HCT116 (cell line): ENCODE measurements around the gene MFAP1. TPM values are rescaled to one million over a fixed set of nuclear protein-coding genes. Genes with fewer than 3 reads are reported as not detected.

Source experiments
- ATAC-seq: fragments of 200-7000 bp; cut with Tn5 transposase; 2 replicates; pipeline ENCODE4 v1.9.1; 2020; ENCODE audit warnings: mild to moderate bottlenecking, moderate library complexity
- BruUV-seq: library from RNA; stranded (reverse); fragments of 400-500 nt; replicated peaks from 2 replicates; lab custom pipeline; 2021; lab: Mats Ljungman, UMichigan
- CTCF ChIA-PET: fragments of 300-600 bp; sonication (Branson Sonifier 250); formaldehyde crosslinking; loops from one replicate; lab custom pipeline; 2021; ENCODE audit warnings: antibody characterized with exemption; lab: Charles Lee
- POLR2A ChIA-PET: fragments of 300-600, 350-600 bp; sonication (Branson Sonifier 250); formaldehyde crosslinking; loops from one replicate; lab custom pipeline; 2021; ENCODE audit warnings: antibody characterized with exemption; lab: Charles Lee
- RAD21 ChIA-PET, 2 experiments: fragments of 300-600 bp; sonication (Branson Sonifier 250); formaldehyde crosslinking; loops; one replicate each; lab custom pipeline; 2023; ENCODE audit warnings: low total read pairs in 2 of 2; ENCODE audit not compliant: uncharacterized antibody in 2 of 2, unreplicated experiment in 2 of 2, low non-redundant PET in 1 of 2; lab: Charles Lee
- DNase-seq: peaks from one replicate; pipeline ENCODE4 v3.0.0-alpha.2; 2010; ENCODE audit warnings: low read depth, low spot score
- H2AFZ ChIP-seq: fragments of 200-600 bp; shearing (Covaris generic), sonication (generic); 2 replicates; pipeline ENCODE4 v1.6.1; 2017; ENCODE audit warnings: low read depth, mixed run types, mixed read lengths, antibody characterized with exemption, low read length; ENCODE audit not compliant: poor library complexity, severe bottlenecking
- H3K27ac ChIP-seq: 2 replicates; pipeline ENCODE4 v1.5.1; 2012; ENCODE audit warnings: low read depth, low read length
- H3K27me3 ChIP-seq: fragments of 200-600 bp; sonication (generic); 2 replicates; pipeline ENCODE4 v1.6.1; 2016; ENCODE audit warnings: mixed run types, low read length, mixed read lengths; ENCODE audit not compliant: insufficient read depth
- H3K36me3 ChIP-seq, 2 experiments: fragments of 200-500 bp in 1 of 2; fragments of 200-600 bp in 1 of 2; sonication (Bioruptor generic) in 1 of 2; sonication (generic) in 1 of 2; 2 replicates each; pipeline versions ENCODE4 v1.5.1 to v1.6.1; 2014 to 2016; ENCODE audit warnings: low read length in 2 of 2, inconsistent platforms in 1 of 2, mixed read lengths in 1 of 2, mixed run types in 1 of 2; ENCODE audit not compliant: insufficient read depth in 2 of 2, control insufficient read depth in 1 of 2
- H3K4me1 ChIP-seq, 2 experiments: fragments of 200-600 bp in 1 of 2; sonication (generic) in 1 of 2; 2 replicates each; pipeline versions ENCODE4 v1.5.1 to v1.6.1; 2012 to 2017; ENCODE audit warnings: low read length in 2 of 2, inconsistent platforms in 1 of 2, mild to moderate bottlenecking in 1 of 2, mixed read lengths in 1 of 2, mixed run types in 1 of 2, moderate library complexity in 1 of 2; ENCODE audit not compliant: insufficient read depth in 2 of 2, control insufficient read depth in 1 of 2
- H3K4me2 ChIP-seq: fragments of 200-600 bp; sonication (generic); 2 replicates; pipeline ENCODE4 v1.6.1; 2017; ENCODE audit warnings: mixed run types, low read length, mixed read lengths
- H3K4me3 ChIP-seq, 2 experiments: fragments of 200-600 bp in 1 of 2; sonication (generic) in 1 of 2; replicated peaks in 1 of 2; 2 replicates each; pipeline ENCODE4 v1.5.1; 2011 to 2016; ENCODE audit warnings: low read length in 2 of 2, control low read depth in 1 of 2, low read depth in 1 of 2, mild to moderate bottlenecking in 1 of 2, mixed read lengths in 1 of 2, mixed run types in 1 of 2
- H3K79me2 ChIP-seq: fragments of 200-600 bp; sonication (generic); 2 replicates; pipeline ENCODE4 v1.6.1; 2017; ENCODE audit warnings: mild to moderate bottlenecking, mixed run types, low read length, moderate library complexity, mixed read lengths; ENCODE audit not compliant: insufficient read depth
- H3K9ac ChIP-seq: fragments of 200-600 bp; sonication (generic); 2 replicates; pipeline ENCODE4 v1.6.1; 2016; ENCODE audit warnings: low read length, mixed read lengths
- H3K9me2 ChIP-seq: fragments of 200-600 bp; sonication (generic), shearing (Covaris generic); 2 replicates; pipeline ENCODE4 v1.6.1; 2017; ENCODE audit warnings: mixed run types, mild to moderate bottlenecking, moderate library complexity; ENCODE audit not compliant: insufficient read depth
- H3K9me3 ChIP-seq, 2 experiments: fragments of 200-500 bp in 1 of 2; fragments of 200-600 bp in 1 of 2; sonication (Bioruptor generic) in 1 of 2; sonication (generic) in 1 of 2; 2 replicates each; pipeline ENCODE4 v1.6.1; 2014 to 2017; ENCODE audit warnings: low read length in 2 of 2, mixed read lengths in 2 of 2, inconsistent platforms in 1 of 2, low read depth in 1 of 2, mild to moderate bottlenecking in 1 of 2, mixed run types in 1 of 2, moderate library complexity in 1 of 2; ENCODE audit not compliant: control insufficient read depth in 1 of 2, insufficient read depth in 1 of 2
- H4K20me1 ChIP-seq: fragments of 200-600 bp; sonication (generic), shearing (Covaris generic); 2 replicates; pipeline ENCODE4 v1.6.1; 2017; ENCODE audit warnings: mixed run types, mild to moderate bottlenecking, moderate library complexity; ENCODE audit not compliant: insufficient read depth
- CBX3 ChIP-seq: IDR thresholded peaks from 2 replicates; pipeline ENCODE4 v1.6.1; 2012; ENCODE audit warnings: low read depth
- CTCF ChIP-seq, 3 experiments: fragments of 200-600 bp in 1 of 3; sonication (generic) in 1 of 3; IDR thresholded peaks in 2 of 3; conservative IDR thresholded peaks in 1 of 3; 2 replicates each; pipeline ENCODE4 v1.5.1; 2012 to 2017; ENCODE audit warnings: low read depth in 2 of 3, low read length in 2 of 3, antibody characterized with exemption in 1 of 3, borderline replicate concordance in 1 of 3, control low read depth in 1 of 3, mild to moderate bottlenecking in 1 of 3, mixed read lengths in 1 of 3, mixed run types in 1 of 3, moderate library complexity in 1 of 3; ENCODE audit not compliant: insufficient read depth in 1 of 3
- ELF1 ChIP-seq: IDR thresholded peaks from 2 replicates; pipeline ENCODE4 v1.6.1; 2012; ENCODE audit warnings: low read depth, borderline replicate concordance
- EZH2 ChIP-seq: fragments of 200-600 bp; sonication (generic); IDR thresholded peaks from 2 replicates; pipeline ENCODE4 v1.6.1; 2017; ENCODE audit warnings: antibody characterized with exemption, mixed run types
- FOSL1 ChIP-seq: IDR thresholded peaks from 2 replicates; pipeline ENCODE4 v1.6.1; 2012; ENCODE audit warnings: low read depth
- SIN3A ChIP-seq: IDR thresholded peaks from 2 replicates; pipeline ENCODE4 v1.6.1; 2012; ENCODE audit warnings: low read depth
- SP1 ChIP-seq: IDR thresholded peaks from 2 replicates; pipeline ENCODE4 v1.6.1; 2012; ENCODE audit warnings: low read depth
- TCF7L2 ChIP-seq: IDR thresholded peaks from 2 replicates; pipeline ENCODE4 v1.7.0; 2011; ENCODE audit warnings: borderline replicate concordance, inconsistent platforms; ENCODE audit not compliant: insufficient read depth, insufficient read length; ENCODE audit errors: extremely low read depth
- ZBTB33 ChIP-seq: IDR thresholded peaks from 2 replicates; pipeline ENCODE4 v1.6.1; 2011; ENCODE audit warnings: mild to moderate bottlenecking, low read length, moderate library complexity; ENCODE audit not compliant: insufficient replicate concordance; ENCODE audit errors: extremely low read depth
- intact Hi-C: fragments of 100-400 bp; cut with micrococcal nuclease; formaldehyde crosslinking; loops from 2 replicates; pipeline ENCODE4 v1.10.0; 2022
- total RNA-seq: library from RNA; stranded (reverse); gene quantifications from one replicate; pipeline ENCODE4 v1.2.1, GENCODE V29; 2021; ENCODE audit not compliant: unreplicated experiment

The MFAP1 gene
- total RNA-seq, 1 experiment from 2014 or later = 32.7 TPM

DNA sequence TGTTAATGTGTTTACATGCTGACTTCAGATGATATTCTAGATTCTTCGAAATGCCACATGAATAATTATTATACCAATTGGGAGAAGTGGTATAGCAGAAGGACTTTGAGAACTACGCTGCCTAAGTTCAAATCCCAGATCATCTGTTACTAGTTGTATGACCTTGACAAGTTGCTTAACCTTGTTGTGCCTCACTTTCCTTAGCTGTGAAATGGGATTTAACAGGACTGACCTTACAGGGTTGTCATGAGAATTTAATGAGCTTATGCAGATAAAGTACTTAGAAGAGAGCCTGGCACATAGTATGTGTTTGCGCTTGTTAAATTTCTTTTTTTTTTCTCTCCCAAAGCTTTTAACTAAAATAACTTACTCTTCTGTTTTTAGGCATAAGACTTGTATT lies 26.8 kb upstream of the MFAP1 start:
- Histone ChIP-seq H3K4me3 (no peak overlapping the region), H3K36me3 (peaks cover 4 to 25% of the 10 kb centered on the region in 2 experiments; a peak in 3 of 4 replicates), H3K9me3 (no peaks in the 10 kb centered on the region), H4K20me1 (no peaks in the 10 kb centered on the region), H3K4me1 (no peaks in the 10 kb centered on the region), H3K79me2 (peaks cover 4% of the 10 kb centered on the region; the same call in 1 of the 2 replicates), H3K27ac (no peak overlapping the region), H3K9me2 (no peaks in the 10 kb centered on the region), H3K4me2 (no peak overlapping the region), H3K27me3 (no peaks in the 10 kb centered on the region), H2AFZ (no peak overlapping the region), H3K9ac (no peak overlapping the region)
- ChIA-PET RAD21 (no interaction called here), CTCF (no interaction called here), POLR2A (no interaction called here)
- TF ChIP-seq EZH2 = no peak
- TF ChIP-seq ZBTB33 = no peak
- no peak for TF ChIP-seq FOSL1
- TF ChIP-seq SIN3A = no peak
- TF ChIP-seq SP1 = no peak
- no peak for TF ChIP-seq ELF1
- TF ChIP-seq CBX3 = no peak
- TF ChIP-seq TCF7L2 = no peak
- TF ChIP-seq CTCF (IDR thresholded peaks at IDR 0.05 in 2 of 3, conservative IDR thresholded peaks at IDR 0.05 in 1 of 3; ENCODE audit: borderline replicate concordance in 1 of 3, insufficient read depth in 1 of 3, low read depth in 2 of 3, low read length in 2 of 3) = no peak
- ATAC-seq (no peak), DNase-seq (no peak)
- no TSS peak for BruUV-seq
- intact Hi-C loops = no loop called here
